ENCODE data around the gene L3MBTL4. TPM values are rescaled to one million over a fixed set of nuclear protein-coding genes. Genes with fewer than 3 reads are reported as not detected.

The L3MBTL4 gene
- total RNA-seq, 1 experiment from 2014 or later: not detected

DNA sequence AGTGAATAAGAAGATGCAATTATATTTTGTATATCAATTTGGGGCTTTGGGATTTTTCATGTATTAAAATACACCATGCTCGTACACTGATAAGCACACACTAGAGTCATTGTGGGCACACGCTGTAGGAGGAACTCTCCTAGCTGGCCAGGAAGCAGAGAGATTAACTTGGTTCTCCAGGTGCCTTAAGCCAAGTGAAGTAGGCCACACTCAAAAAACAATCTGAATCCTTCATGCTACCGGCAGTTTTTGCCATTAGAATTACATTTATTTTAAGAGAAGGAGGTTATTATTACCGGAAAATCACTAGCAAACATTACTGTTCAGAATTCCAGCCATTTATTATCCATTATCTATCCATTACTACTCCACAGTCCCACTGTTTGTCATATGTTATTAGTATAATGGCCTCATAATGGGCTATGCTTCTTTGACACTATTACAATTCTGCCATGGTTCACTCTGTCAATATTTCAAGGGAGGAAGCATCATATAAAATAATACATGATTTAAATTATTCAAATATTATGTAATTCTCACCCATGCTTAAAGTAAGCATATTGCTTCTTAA lies 214.4 kb downstream of the L3MBTL4 start:
- Histone ChIP-seq H3K9me3 (ENCODE audit: insufficient read depth, low read depth) (no peaks in the 10 kb centered on the region), H3K79me2 (ENCODE audit: low read depth) (no peaks in the 10 kb centered on the region), H3F3A (ENCODE audit: insufficient read depth, low read depth) (no peaks in the 10 kb centered on the region), H3K4me2 (no peak overlapping the region), H3K9me2 (ENCODE audit: insufficient read depth) (no peaks in the 10 kb centered on the region), H3K36me3 (ENCODE audit: low read depth) (no peaks in the 10 kb centered on the region), H3K4me3 (no peak overlapping the region), H2AFZ (no peak overlapping the region), H3K27ac (no peak overlapping the region), H3K27me3 (ENCODE audit: insufficient read depth, low read depth) (peaks cover 19% of the 10 kb centered on the region), H3K4me1 (replicated peaks; ENCODE audit: insufficient read depth) (no peaks in the 10 kb centered on the region), H4K20me1 (ENCODE audit: insufficient read depth) (no peaks in the 10 kb centered on the region)
- ChIA-PET CTCF (no interaction called here), POLR2A (ENCODE audit: unreplicated experiment) (no interaction called here)
- DNase-seq: no peak
- TF ChIP-seq, protein P1, sequence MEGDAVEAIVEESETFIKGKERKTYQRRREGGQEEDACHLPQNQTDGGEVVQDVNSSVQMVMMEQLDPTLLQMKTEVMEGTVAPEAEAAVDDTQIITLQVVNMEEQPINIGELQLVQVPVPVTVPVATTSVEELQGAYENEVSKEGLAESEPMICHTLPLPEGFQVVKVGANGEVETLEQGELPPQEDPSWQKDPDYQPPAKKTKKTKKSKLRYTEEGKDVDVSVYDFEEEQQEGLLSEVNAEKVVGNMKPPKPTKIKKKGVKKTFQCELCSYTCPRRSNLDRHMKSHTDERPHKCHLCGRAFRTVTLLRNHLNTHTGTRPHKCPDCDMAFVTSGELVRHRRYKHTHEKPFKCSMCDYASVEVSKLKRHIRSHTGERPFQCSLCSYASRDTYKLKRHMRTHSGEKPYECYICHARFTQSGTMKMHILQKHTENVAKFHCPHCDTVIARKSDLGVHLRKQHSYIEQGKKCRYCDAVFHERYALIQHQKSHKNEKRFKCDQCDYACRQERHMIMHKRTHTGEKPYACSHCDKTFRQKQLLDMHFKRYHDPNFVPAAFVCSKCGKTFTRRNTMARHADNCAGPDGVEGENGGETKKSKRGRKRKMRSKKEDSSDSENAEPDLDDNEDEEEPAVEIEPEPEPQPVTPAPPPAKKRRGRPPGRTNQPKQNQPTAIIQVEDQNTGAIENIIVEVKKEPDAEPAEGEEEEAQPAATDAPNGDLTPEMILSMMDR (conservative IDR thresholded peaks at IDR 0.05): no peak
- no peak for TF ChIP-seq EZH2 (IDR thresholded peaks at IDR 0.05; ENCODE audit: low read depth)
- intact Hi-C loops (cut with micrococcal nuclease; ENCODE audit: unreplicated experiment): no loop called here
- BruUV-seq (replicated peaks): no TSS peak

DNA sequence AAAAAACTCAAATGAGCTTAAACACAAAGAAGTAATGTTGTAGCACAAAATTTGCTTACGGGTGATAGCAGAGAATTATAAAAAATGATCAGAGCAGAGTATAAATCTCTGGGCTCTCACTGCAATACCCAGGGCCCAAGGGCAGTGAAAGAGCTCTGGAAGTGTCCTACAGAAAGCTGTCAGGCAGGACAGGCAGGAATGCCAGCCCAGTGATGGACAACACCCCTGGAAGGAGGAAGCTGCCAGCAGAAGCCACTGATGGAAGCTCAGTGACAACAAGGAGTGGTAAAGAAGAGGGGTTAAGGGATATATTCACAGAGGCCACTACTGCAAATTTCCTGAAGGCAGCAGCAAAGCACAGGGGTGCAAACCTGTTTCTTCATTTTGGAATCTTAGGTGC lies 214.9 kb downstream of the L3MBTL4 start:
- Histone ChIP-seq H2AFZ (no peak overlapping the region), H3K4me3 (no peak overlapping the region), H3F3A (ENCODE audit: insufficient read depth, low read depth) (no peaks in the 10 kb centered on the region), H3K9me3 (ENCODE audit: insufficient read depth, low read depth) (no peaks in the 10 kb centered on the region), H3K4me2 (no peak overlapping the region), H4K20me1 (ENCODE audit: insufficient read depth) (no peaks in the 10 kb centered on the region), H3K79me2 (ENCODE audit: low read depth) (no peaks in the 10 kb centered on the region), H3K36me3 (ENCODE audit: low read depth) (no peaks in the 10 kb centered on the region), H3K27ac (no peak overlapping the region), H3K9me2 (ENCODE audit: insufficient read depth) (no peaks in the 10 kb centered on the region), H3K4me1 (replicated peaks; ENCODE audit: insufficient read depth) (no peaks in the 10 kb centered on the region), H3K27me3 (ENCODE audit: insufficient read depth, low read depth) (peaks cover 19% of the 10 kb centered on the region)
- POLR2A ChIA-PET (ENCODE audit: unreplicated experiment): no interaction called here
- CTCF ChIA-PET: interaction anchor here (0.6 kb wide), 1 partner anchor 12 kb away, joined by 4 read pairs; no protein-coding TSS in a partner anchor
- intact Hi-C loops (cut with micrococcal nuclease; ENCODE audit: unreplicated experiment): no loop called here
- TF ChIP-seq EZH2 (IDR thresholded peaks at IDR 0.05; ENCODE audit: low read depth): no peak
- TF ChIP-seq, protein P1 (conservative IDR thresholded peaks at IDR 0.05): no peak
- no TSS peak for BruUV-seq (replicated peaks)
- DNase-seq: no peak

DNA sequence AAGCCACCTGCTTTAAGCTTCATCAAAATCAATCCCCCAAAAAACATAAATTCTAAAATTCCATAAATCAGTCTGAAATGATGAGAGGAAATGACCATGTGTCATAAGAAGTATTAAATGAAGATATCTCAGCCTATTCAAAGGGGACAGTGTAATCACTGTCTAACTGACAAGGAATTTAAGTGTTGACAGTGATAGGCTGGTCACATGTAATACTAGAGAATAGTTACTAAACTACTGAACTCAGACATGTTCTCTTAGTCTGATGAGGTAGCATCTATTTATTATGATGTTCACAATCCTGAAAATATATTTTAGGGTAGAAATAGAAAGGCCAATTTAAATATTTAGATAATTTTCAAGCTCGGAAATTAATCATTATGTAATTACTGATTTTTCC lies 216.1 kb downstream of the L3MBTL4 start:
- H3K27ac ChIP-seq: no peak overlapping the region
- no peaks in the 10 kb centered on the region for H3K79me2 ChIP-seq (ENCODE audit: low read depth)
- POLR2A ChIA-PET (ENCODE audit: unreplicated experiment): no interaction called here
- H3K36me3 ChIP-seq (ENCODE audit: low read depth): no peaks in the 10 kb centered on the region
- H3K4me2 ChIP-seq: no peak overlapping the region
- TF ChIP-seq, protein P1 (conservative IDR thresholded peaks at IDR 0.05): no peak
- no peak for TF ChIP-seq EZH2 (IDR thresholded peaks at IDR 0.05; ENCODE audit: low read depth)
- H3F3A ChIP-seq (ENCODE audit: insufficient read depth, low read depth): no peaks in the 10 kb centered on the region
- no peak overlapping the region for H2AFZ ChIP-seq
- no peak for DNase-seq
- H3K27me3 ChIP-seq (ENCODE audit: insufficient read depth, low read depth): peaks cover 19% of the 10 kb centered on the region
- no peaks in the 10 kb centered on the region for H3K4me1 ChIP-seq (replicated peaks; ENCODE audit: insufficient read depth)
- intact Hi-C loops (cut with micrococcal nuclease; ENCODE audit: unreplicated experiment): no loop called here
- no TSS peak for BruUV-seq (replicated peaks)
- H3K4me3 ChIP-seq: no peak overlapping the region
- no peaks in the 10 kb centered on the region for H3K9me3 ChIP-seq (ENCODE audit: insufficient read depth, low read depth)
- H4K20me1 ChIP-seq (ENCODE audit: insufficient read depth): no peaks in the 10 kb centered on the region
- CTCF ChIA-PET: no interaction called here
- no peaks in the 10 kb centered on the region for H3K9me2 ChIP-seq (ENCODE audit: insufficient read depth)
